GM12873 (cell line): ENCODE measurements around the gene CIAO3.

ENCODE experiments used
- CTCF ChIP-seq: IDR thresholded peaks from 2 replicates; pipeline ENCODE4 v1.5.1; 2012; ENCODE audit warnings: low read depth, mild to moderate bottlenecking, moderate library complexity, low read length, control low read depth; ENCODE audit not compliant: insufficient read depth; ENCODE audit errors: missing control alignments

Gene CIAO3

GRCh38 chr16:780296-780695 lies 39.5 kb upstream of the CIAO3 start:
- TF ChIP-seq CTCF: no peak

- TF ChIP-seq CTCF: no peak
Observed at GRCh38 chr16:779561-779960, 38.8 kb upstream of the CIAO3 start.

- no peak for TF ChIP-seq CTCF
Observed at GRCh38 chr16:778909-779527, 38.2 kb upstream of the CIAO3 start.

GRCh38 chr16:778447-778846 lies 37.6 kb upstream of the CIAO3 start:
- no peak for TF ChIP-seq CTCF

- no peak for TF ChIP-seq CTCF
Observed at GRCh38 chr16:777826-778225, 37.0 kb upstream of the CIAO3 start.

GRCh38 chr16:776824-777223 lies 36.0 kb upstream of the CIAO3 start:
- no peak for TF ChIP-seq CTCF

- TF ChIP-seq CTCF: no peak
Observed at GRCh38 chr16:775236-775796, 34.5 kb upstream of the CIAO3 start.
